Vagina (tissue), 2 donors: ENCODE measurements around the gene HPX.

Experiments
- CTCF ChIP-seq, 3 experiments: fragments of 450-650 bp in 2 of 3; fragments of 200-600 bp in 1 of 3; sonication (generic) in 1 of 3; IDR thresholded peaks; one replicate each; pipeline ENCODE4 v1.5.1; 2017 to 2019; ENCODE audit warnings: antibody characterized with exemption in 3 of 3, mild to moderate bottlenecking in 2 of 3, moderate library complexity in 2 of 3
- POLR2A ChIP-seq, 2 donors: fragments of 450-650 bp; IDR thresholded peaks; one replicate each; pipeline ENCODE4 v1.6.1; 2017; ENCODE audit warnings: antibody characterized with exemption in 2 of 2, mild to moderate bottlenecking in 2 of 2, moderate library complexity in 2 of 2

- TF ChIP-seq CTCF (IDR thresholded peaks at IDR 0.05) (no peak), POLR2A (IDR thresholded peaks at IDR 0.05) (no peak)
Observed at GRCh38 chr11:6456361-6457073, 15.7 kb upstream of the HPX start.
